HG02973 (cell line): ENCODE results near the gene ACTR3C.
"Not testable (repeated sequence)": the region's sequence is repeated elsewhere in the genome, so short reads cannot be mapped to it uniquely, and the experiment has no call there.

Source experiments
- ATAC-seq: cut with Tn5 transposase; IDR thresholded peaks from one replicate; pipeline ENCODE4 v1.9.1; 2021; ENCODE audit warnings: moderate library complexity; ENCODE audit not compliant: unreplicated experiment

Gene ACTR3C

DNA sequence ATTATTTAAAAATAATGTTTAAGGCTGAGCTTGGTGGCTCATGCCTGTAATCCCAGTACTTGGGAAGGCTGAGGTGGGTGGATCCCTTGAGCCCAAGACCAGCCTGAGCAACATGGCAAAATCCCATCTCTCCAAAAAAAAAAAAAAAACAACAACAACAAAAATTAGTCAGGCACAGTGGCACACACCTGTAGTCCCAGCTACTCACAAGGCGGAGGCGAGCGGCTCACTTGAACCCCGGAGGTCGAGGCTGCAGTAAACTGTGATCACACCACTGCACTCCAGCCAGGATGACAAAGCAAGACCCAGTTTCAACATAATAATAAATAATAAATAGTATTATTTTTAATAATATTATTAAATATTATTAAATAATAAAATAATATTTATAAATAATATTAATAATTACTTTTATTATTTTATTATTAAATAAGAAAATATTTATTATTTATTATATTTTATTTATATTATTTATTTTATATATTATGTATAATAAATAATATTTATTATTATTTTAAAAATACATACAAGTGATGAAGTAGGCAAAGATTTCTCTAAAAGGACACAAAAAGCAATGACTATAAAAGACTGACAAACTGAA, 8.6 kb downstream of the ACTR3C start:
- no peak for ATAC-seq

- no peak for ATAC-seq
Observed at GRCh38 chr7:150313870-150314269, 9.5 kb downstream of the ACTR3C start.

- ATAC-seq, result no peak
Observed at GRCh38 chr7:150313367-150313809, 10.0 kb downstream of the ACTR3C start.

DNA sequence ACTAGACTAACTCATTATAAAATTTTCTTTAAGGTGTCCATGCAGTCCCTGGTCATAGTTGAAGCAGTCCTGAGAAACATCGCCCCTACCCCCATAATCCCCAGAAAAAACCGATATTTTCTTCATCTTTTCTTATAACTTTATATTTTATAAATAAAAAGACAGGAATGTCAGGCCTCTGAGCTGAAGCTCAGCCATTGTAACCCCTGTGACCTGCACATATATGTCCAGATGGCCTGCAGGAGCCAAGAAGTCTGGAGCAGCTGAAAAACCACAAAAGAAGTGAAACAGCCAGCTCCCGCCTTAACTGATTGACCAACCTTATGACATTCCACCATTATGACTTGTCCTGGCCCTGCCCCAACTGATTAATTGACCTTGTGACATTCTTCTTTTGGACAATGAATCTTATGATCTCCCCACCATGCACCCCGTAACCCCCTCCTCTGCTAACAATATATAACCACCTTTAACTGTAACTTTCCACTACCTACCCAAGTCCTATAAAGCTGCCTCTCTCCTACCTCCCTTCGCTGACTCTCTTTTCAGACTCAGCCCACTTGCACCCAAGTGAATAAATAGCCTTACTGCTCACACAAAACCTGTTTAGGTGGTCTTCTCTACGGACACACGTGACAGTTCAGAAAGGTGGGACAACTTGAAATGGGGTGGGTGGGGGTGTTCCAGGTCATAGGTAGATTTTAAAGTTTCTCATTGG, 10.5 kb downstream of the ACTR3C start:
- not testable (repeated sequence) for ATAC-seq

GRCh38 chr7:150311711-150312110, 11.6 kb downstream of the ACTR3C start:
- no peak for ATAC-seq

DNA sequence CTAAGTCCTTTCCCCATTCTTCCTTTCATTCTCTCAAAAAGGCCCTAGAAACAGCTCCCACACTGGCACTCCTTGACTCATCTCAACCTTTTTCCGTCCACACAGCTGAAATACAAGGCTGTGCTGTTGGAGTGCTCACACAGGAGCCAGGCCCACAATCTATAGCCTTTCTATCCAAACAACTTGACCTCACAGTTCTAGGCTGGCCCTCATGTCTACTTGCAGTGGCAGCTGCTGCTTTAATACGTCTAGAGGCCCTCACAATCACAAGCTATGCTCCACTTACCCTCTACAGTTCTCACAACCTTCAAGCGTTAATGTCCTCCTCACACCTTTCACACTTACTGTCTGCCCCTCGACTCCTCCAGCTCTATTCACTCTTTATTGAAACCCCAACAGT, 12.2 kb downstream of the ACTR3C start:
- no peak for ATAC-seq

- no peak for ATAC-seq
Observed at GRCh38 chr7:150308575-150308974, 14.8 kb downstream of the ACTR3C start.

GRCh38 chr7:150307904-150308303, 15.4 kb downstream of the ACTR3C start:
- ATAC-seq, result no peak

DNA sequence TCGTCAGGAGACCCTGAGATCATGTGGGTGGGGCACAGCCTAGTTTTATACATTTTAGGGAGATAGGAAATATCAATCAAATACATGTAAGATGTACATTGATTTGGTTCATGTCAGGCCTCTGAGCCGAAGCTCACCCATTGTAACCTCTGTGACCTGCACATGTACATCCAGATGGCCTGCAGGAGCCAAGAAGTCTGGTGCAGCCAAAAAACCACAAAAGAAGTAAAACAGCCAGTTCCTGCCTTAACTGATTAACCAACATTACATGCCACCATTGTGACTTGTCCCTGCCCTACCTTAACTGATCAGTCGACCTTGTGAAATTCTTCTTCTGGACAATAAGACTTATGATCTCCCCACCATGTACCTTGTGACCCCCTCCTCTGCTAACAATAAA, 16.2 kb downstream of the ACTR3C start:
- no peak for ATAC-seq

DNA sequence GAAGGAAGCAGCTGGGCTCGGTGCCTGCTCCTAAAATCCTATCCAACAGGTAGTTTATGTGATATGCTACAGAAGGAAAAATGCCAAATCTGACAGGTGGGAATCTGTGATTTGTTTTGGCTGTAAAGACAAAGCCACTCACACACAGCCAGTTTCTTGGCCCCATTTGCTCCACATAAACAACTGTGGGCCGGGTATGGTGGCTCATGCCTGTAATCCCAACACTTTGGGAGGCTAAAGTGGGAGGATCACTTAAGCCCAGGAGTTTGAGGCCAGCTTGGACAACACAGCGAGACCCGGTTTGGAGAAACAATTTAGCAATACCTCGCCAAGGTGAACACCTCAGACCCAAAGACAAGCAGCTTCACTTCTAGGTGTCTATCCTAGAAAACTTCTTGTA, 17.0 kb downstream of the ACTR3C start:
- ATAC-seq, result not testable (repeated sequence)

DNA sequence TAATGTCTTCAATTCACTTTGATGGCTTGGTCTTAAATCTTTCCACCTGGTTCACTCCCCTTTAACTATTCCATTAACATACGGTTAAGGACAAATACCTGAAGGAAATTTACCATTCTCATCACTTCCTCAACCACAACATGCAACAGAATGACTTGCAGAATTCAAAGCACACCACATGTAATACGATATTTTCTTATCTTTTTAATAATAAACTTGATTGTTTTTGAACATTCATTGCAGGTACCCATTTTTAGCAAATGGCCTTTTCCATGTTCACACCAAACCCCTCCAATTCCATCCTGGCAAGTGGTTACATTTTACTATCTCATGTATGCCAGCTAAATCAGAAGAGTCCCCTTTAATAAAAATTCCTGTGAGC, 17.5 kb downstream of the ACTR3C start:
- ATAC-seq, result not testable (repeated sequence)

DNA sequence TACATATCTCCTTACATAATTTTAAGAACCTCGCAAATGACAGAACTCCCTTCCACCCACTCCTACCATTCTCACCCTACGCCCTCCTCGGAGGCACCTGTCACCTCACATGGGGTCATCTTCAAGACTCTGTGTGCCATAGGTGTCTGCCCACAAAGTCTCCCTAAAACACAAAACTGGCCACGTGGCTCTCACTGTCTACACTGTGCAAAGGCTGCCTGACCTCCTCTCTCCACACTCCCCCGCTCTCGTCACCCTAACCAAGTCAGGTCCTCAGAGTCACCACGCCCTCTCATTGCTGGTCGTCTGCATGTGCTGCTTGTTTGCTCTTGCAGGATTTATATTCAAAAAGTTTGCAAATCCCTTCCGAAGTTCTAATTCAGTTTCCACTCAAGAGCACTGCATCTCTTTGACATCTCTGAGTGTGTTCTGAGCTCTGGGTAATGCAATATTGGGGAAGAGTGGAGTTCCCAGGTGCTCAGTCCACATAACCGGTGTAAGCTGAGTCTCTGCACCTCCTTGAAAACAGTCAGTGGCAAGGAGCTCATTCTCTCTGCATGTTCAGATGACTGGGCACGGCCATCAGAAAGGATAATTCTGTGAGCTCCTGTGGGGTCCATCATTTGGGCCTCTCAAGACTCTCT, 18.0 kb downstream of the ACTR3C start:
- ATAC-seq, result not testable (repeated sequence)

- not testable (repeated sequence) for ATAC-seq
Observed at GRCh38 chr7:150304499-150305258, 18.7 kb downstream of the ACTR3C start.

GRCh38 chr7:150302908-150303310, 20.4 kb downstream of the ACTR3C start:
- not testable (repeated sequence) for ATAC-seq

DNA sequence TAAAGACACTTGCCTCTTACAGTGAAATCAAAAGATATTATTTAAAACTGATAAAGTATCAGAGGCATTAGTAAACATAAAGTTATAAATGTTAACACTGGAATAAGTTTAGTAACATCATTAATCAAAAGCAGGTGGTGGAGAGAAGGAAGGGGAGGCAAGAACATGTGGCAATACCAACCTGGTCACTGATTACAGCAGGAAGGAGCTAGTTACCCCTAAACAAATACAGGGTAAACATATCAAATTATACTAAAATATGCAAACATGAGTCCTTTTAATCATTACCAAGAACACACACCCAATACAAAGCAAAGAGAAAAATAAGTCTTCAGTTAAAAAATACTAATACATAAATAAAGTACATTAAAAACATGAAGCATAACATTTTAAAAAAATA, 25.4 kb downstream of the ACTR3C start:
- ATAC-seq, result not testable (repeated sequence)

DNA sequence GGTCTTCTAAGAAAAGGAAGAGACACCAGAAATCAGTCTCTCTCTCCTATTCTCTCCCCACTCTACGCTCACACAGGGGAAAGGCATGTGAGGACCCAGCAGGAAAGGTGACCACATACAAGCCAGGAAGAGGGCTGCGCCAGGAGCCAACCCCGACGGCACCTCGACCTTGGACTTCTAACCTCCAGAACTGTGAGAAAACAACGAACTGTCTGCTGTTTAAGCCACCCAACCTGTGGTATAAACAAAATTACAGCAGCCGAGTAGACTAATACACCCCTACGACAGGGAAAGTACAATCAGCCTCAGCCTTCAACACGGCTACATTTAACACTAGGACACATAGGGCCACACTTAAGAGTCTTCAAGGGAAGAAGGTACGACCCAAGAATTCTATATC, 26.5 kb downstream of the ACTR3C start:
- ATAC-seq, result not testable (repeated sequence)

GRCh38 chr7:150295614-150296013, 27.7 kb downstream of the ACTR3C start:
- ATAC-seq, result not testable (repeated sequence)

DNA sequence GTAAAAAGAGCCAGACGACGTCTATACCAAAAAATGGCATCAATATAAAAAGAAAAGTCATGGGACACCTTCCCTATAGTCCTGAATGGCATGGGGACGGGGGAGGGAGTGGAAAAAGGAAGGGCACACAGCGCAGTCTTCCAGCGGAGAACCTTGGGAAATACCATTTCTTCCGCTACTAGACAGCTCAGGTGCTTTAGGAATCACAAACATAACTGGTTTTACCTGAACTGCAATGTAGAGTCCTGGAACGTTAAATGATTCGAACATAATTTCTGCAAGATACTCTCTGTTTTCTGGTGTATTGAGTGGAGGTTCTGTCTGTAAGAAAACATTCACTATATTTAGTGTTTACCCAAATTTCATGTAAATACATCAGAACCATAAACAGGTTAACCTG, 28.3 kb downstream of the ACTR3C start:
- not testable (repeated sequence) for ATAC-seq

- ATAC-seq, result not testable (repeated sequence)
Observed at GRCh38 chr7:150290317-150290716, 33.0 kb downstream of the ACTR3C start.

- not testable (repeated sequence) for ATAC-seq
Observed at GRCh38 chr7:150288816-150289215, 34.5 kb downstream of the ACTR3C start.

DNA sequence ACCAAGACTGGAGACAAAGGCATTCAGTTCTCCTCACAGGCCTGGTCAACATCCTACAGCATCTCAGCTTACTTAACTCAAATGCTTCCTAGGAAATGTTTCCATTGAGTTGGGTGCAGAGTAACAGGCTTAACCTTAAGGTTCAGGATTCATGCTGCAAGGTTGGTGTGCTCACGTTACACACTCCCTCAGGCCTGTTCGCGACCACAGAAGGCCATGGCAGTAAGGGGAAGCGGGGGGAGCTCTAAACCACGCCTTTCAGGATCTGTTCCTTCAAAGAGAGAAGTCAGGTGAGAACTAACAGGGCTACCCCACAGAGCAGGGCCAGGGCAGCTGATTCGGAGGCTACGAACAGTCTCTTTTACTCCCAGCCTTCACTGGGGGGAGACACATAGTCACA, 35.5 kb downstream of the ACTR3C start:
- ATAC-seq, result not testable (repeated sequence)
